ENCODE measurements around the gene DNAH2. TPM values are rescaled to one million over a fixed set of nuclear protein-coding genes. Genes with fewer than 3 reads are reported as not detected.

The DNAH2 gene
- total and polyA plus RNA-seq, 2 of the 13 experiments (the other 11 are each of a cell fraction or from before 2014, with no cell fraction given), result not detected

GRCh38 chr17:7687072-7687907 is 30.3 kb upstream of the DNAH2 start, which contains the start of gene TP53:
Gene TP53, minus strand, starts transcription at chr17:7687490. Its CDS starts 10,896 bp downstream, at chr17:7676594.
- Histone ChIP-seq H3K9me3 (ENCODE audit: low read length) (no peaks in the 10 kb centered on the region), H3K9ac (ENCODE audit: insufficient read depth, low read depth, low read length) (peak within 1 kb of the TSS; percentile 97), H3K79me2 (ENCODE audit: insufficient read depth, low read length) (peaks cover 52% of the 10 kb centered on the region), H3K4me2 (ENCODE audit: low read depth, low read length) (peak within 1 kb of the TSS; percentile 98), H3K4me3 (replicated peaks in 1 of 3; ENCODE audit: insufficient read depth in 1 of 3, low read depth in 2 of 3, low read length in 3 of 3) (peak within 1 kb of the TSS; percentile 93 to 98 (median 95)), H3K4me1 (ENCODE audit: insufficient read depth, low read length) (peaks cover 33% of the 10 kb centered on the region), H3K27me3 (ENCODE audit: control insufficient read depth in 1 of 2, insufficient read depth in 2 of 2, low read length in 2 of 2) (no peaks in the 10 kb centered on the region; a peak in 1 of 5 replicates), H3K36me3 (replicated peaks in 1 of 2; ENCODE audit: control insufficient read depth in 1 of 2, insufficient read depth in 2 of 2, low read length in 2 of 2) (no peaks in the 10 kb centered on the region; a peak in 1 of 5 replicates), H4K20me1 (ENCODE audit: insufficient read depth, low read length) (no peaks in the 10 kb centered on the region; the same call in 1 of the 2 replicates), H2AFZ (ENCODE audit: low read length) (peak within 1 kb of the TSS; percentile 96), H3K27ac (ENCODE audit: extremely low read length, insufficient read depth, low read length) (peak within 1 kb of the TSS; percentile 95)
- FAIRE-seq (peak; percentile 90), ATAC-seq (peak; percentile 65), DNase-seq (ENCODE audit: low spot score) (peak; percentile 90)
- intact Hi-C loops (cut with micrococcal nuclease; ENCODE audit: unreplicated experiment) (loop anchor here (5.0 kb wide), 2 partner anchors 55 to 115 kb away; partner anchors contain the start of gene SHBG), in situ Hi-C loops (cut with HindIII; ENCODE audit: extremely low pct_ligation_motif_present, low pct_unique_long_range_greater_than_20kb) (loop anchor here (5.0 kb wide), 2 partner anchors 55 to 100 kb away; partner anchors contain the start of gene SHBG)
- BruUV-seq (replicated peaks), result no TSS peak
- POLR2A ChIA-PET, result interaction anchor here (0.7 to 5.5 kb wide), 43 partner anchors 10 to 642 kb away, joined by 3 to 89 read pairs (median 6); partner anchors contain the start of genes ATP1B2, BORCS6, CD68 and CHRNB1
- WGBS (ENCODE audit: low lambda C conversion rate), result 0% methylated on average over 23 of the region's 30 CpGs
- CTCF ChIA-PET (ENCODE audit: low intra/inter-chr PET ratio, low total read pairs), result interaction anchor here (1.3 to 1.8 kb wide), 3 partner anchors 30 to 101 kb away, joined by 3 to 12 read pairs (median 5); partner anchors contain the start of gene DNAH2
- no peak for TF ChIP-seq ZNF17 (CRISPR knock-in tag; IDR thresholded peaks at IDR 0.05)
- no peak for TF ChIP-seq RFX3 (CRISPR knock-in tag; IDR thresholded peaks at IDR 0.05)
- TF ChIP-seq ZNF451 (CRISPR knock-in tag; IDR thresholded peaks at IDR 0.05), result no peak
- no peak for TF ChIP-seq ZNF44 (CRISPR knock-in tag; IDR thresholded peaks at IDR 0.05)
- no peak for TF ChIP-seq ZNF766 (CRISPR knock-in tag; IDR thresholded peaks at IDR 0.05; ENCODE audit: borderline replicate concordance)
- no peak for TF ChIP-seq AFF4 (CRISPR knock-in tag; IDR thresholded peaks at IDR 0.05)
- peak; percentile 80 for TF ChIP-seq PITX1 (CRISPR knock-in tag; IDR thresholded peaks at IDR 0.05)
- TF ChIP-seq TBX3 (IDR thresholded peaks at IDR 0.05; ENCODE audit: borderline replicate concordance), result no peak
- TF ChIP-seq MTF2 (CRISPR knock-in tag; IDR thresholded peaks at IDR 0.05; ENCODE audit: borderline replicate concordance), result 0 out of 2 replicates have a peak, but pooled peaks have one; percentile 5
- no peak for TF ChIP-seq ZNF235 (CRISPR knock-in tag; IDR thresholded peaks at IDR 0.05; ENCODE audit: borderline replicate concordance)
- no peak for TF ChIP-seq ZNF510 (CRISPR knock-in tag; IDR thresholded peaks at IDR 0.05; ENCODE audit: low read depth)
- no peak for TF ChIP-seq ZNF280D (CRISPR knock-in tag; IDR thresholded peaks at IDR 0.05)
- TF ChIP-seq U2AF2 (IDR thresholded peaks at IDR 0.05; ENCODE audit: low read depth, low read length), result no peak
- no peak; the same call in 1 of the 2 replicates for TF ChIP-seq ZNF558 (CRISPR knock-in tag; IDR thresholded peaks at IDR 0.05; ENCODE audit: borderline replicate concordance)
- TF ChIP-seq ZNF704 (CRISPR knock-in tag; IDR thresholded peaks at IDR 0.05; ENCODE audit: borderline replicate concordance), result no peak; the same call in 1 of the 2 replicates
